HepG2 (cell line): ENCODE results near the gene ACAP3. TPM values are rescaled to one million over a fixed set of nuclear protein-coding genes. Genes with fewer than 3 reads are reported as not detected.
A peak's percentile ranks its signal among the peaks of the same experiment; 100 is the strongest.

ENCODE experiments used
- ATAC-seq: fragments of 200-7000 bp; cut with Tn5 transposase; 3 replicates; pipeline ENCODE4 v1.9.1; 2020; ENCODE audit warnings: mild to moderate bottlenecking, moderate library complexity
- BruUV-seq: library from RNA; stranded (reverse); fragments of 400-500 nt; replicated peaks from 2 replicates; lab custom pipeline; 2021; lab: Mats Ljungman, UMichigan
- CTCF ChIA-PET: fragments of 300-600 bp; formaldehyde crosslinking; extraction: SDS; loops from one replicate; lab custom pipeline; 2021; ENCODE audit warnings: low total read pairs, inconsistent platforms, low intra/inter-chr PET ratio; lab: Yijun Ruan, JAX
- POLR2A ChIA-PET: fragments of 350-600 bp; sonication (Branson Sonifier 250); formaldehyde crosslinking; loops from one replicate; lab custom pipeline; 2020; ENCODE audit warnings: antibody characterized with exemption, inconsistent platforms; lab: Yijun Ruan, JAX
- DNase-seq: peaks from one replicate; pipeline ENCODE4 v3.0.0-alpha.2; 2015; ENCODE audit warnings: low spot score
- FAIRE-seq: peaks from 3 replicates; lab custom pipeline; 2011; peaks lifted over from hg19 to GRCh38; lab: Jason Lieb, UNC
- H2AFZ ChIP-seq: one replicate; pipeline ENCODE4 v1.6.1; 2011; ENCODE audit warnings: low read length, inconsistent platforms
- H3K27ac ChIP-seq: fragments of 300-600 bp; 3 replicates; pipeline ENCODE4 v1.8.0; 2011; ENCODE audit warnings: mixed run types, mild to moderate bottlenecking, mixed read lengths, low read length, inconsistent platforms; ENCODE audit not compliant: insufficient read depth; ENCODE audit errors: extremely low read length
- H3K27me3 ChIP-seq, 2 experiments: fragments of 200-600 bp in 1 of 2; 2 replicates in 1 of 2; 3 replicates in 1 of 2; pipeline versions ENCODE4 v1.6.0 to v1.8.0; 2011; ENCODE audit warnings: low read length in 2 of 2, mild to moderate bottlenecking in 2 of 2, moderate library complexity in 2 of 2, inconsistent platforms in 1 of 2; ENCODE audit not compliant: insufficient read depth in 2 of 2, control insufficient read depth in 1 of 2
- H3K36me3 ChIP-seq, 2 experiments: fragments of 200-600 bp in 1 of 2; replicated peaks in 1 of 2; 2 replicates in 1 of 2; 3 replicates in 1 of 2; pipeline versions ENCODE4 v1.5.1 to v1.8.0; 2011; ENCODE audit warnings: low read length in 2 of 2, inconsistent platforms in 1 of 2; ENCODE audit not compliant: insufficient read depth in 2 of 2, control insufficient read depth in 1 of 2
- H3K4me1 ChIP-seq: 2 replicates; pipeline ENCODE4 v1.5.1; 2012; ENCODE audit warnings: low read length, inconsistent platforms; ENCODE audit not compliant: insufficient read depth
- H3K4me2 ChIP-seq: 2 replicates; pipeline ENCODE4 v1.6.0; 2011; ENCODE audit warnings: low read depth, low read length, inconsistent platforms
- H3K4me3 ChIP-seq, 3 experiments: fragments of 200-600 bp in 1 of 3; sonication (generic), shearing (Covaris generic) in 1 of 3; replicated peaks in 1 of 3; 2 replicates each; pipeline ENCODE4 v1.5.1; 2011 to 2016; ENCODE audit warnings: low read length in 3 of 3, inconsistent platforms in 2 of 3, low read depth in 2 of 3, mild to moderate bottlenecking in 2 of 3, control low read depth in 1 of 3, mixed read lengths in 1 of 3; ENCODE audit not compliant: insufficient read depth in 1 of 3
- H3K79me2 ChIP-seq: one replicate; pipeline ENCODE4 v1.6.1; 2011; ENCODE audit warnings: low read length, inconsistent platforms; ENCODE audit not compliant: insufficient read depth
- H3K9ac ChIP-seq: 2 replicates; pipeline ENCODE4 v1.6.0; 2011; ENCODE audit warnings: mild to moderate bottlenecking, low read depth, low read length, inconsistent platforms; ENCODE audit not compliant: insufficient read depth
- H3K9me3 ChIP-seq: 2 replicates; pipeline ENCODE4 v1.5.1; 2012; ENCODE audit warnings: mild to moderate bottlenecking, low read length
- H4K20me1 ChIP-seq: 2 replicates; pipeline ENCODE4 v1.6.0; 2011; ENCODE audit warnings: inconsistent platforms, mild to moderate bottlenecking, low read length, moderate library complexity; ENCODE audit not compliant: insufficient read depth
- AGO1 ChIP-seq: fragments of 200-400 bp; formaldehyde crosslinking; IDR thresholded peaks from 2 replicates; pipeline ENCODE4 v1.6.1; 2017; ENCODE audit warnings: mild to moderate bottlenecking, low read depth, low read length, moderate library complexity; ENCODE audit not compliant: poor library complexity, severe bottlenecking
- AKAP8 ChIP-seq: sonication (generic); formaldehyde crosslinking; IDR thresholded peaks from 2 replicates; pipeline ENCODE4 v1.5.1; 2020; ENCODE audit warnings: mild to moderate bottlenecking, missing genetic modification reagents
- ASH2L ChIP-seq: fragments of 300-600, 200-600 bp; sonication (generic); IDR thresholded peaks from 2 replicates; pipeline ENCODE4 v1.7.0; 2017; ENCODE audit warnings: low read depth, mild to moderate bottlenecking, moderate library complexity, mixed read lengths, low read length; ENCODE audit not compliant: insufficient read length
- HNF4A ChIP-seq: sonication (generic); formaldehyde crosslinking; IDR thresholded peaks from 2 replicates; pipeline ENCODE4 v1.4.0; 2020; ENCODE audit warnings: missing genetic modification reagents
- HNRNPK ChIP-seq: fragments of 200-400 bp; formaldehyde crosslinking; IDR thresholded peaks from 2 replicates; pipeline ENCODE4 v1.6.1; 2018; ENCODE audit warnings: low read length, low read depth, moderate library complexity, mild to moderate bottlenecking; ENCODE audit not compliant: poor library complexity, severe bottlenecking
- HNRNPLL ChIP-seq: fragments of 200-400 bp; formaldehyde crosslinking; IDR thresholded peaks from 2 replicates; pipeline ENCODE4 v1.6.1; 2017; ENCODE audit warnings: mild to moderate bottlenecking, low read depth, low read length; ENCODE audit not compliant: poor library complexity, severe bottlenecking
- NFIC ChIP-seq: IDR thresholded peaks from 2 replicates; pipeline ENCODE4 v1.6.1; 2012; ENCODE audit warnings: mild to moderate bottlenecking, low read length, inconsistent platforms
- NONO ChIP-seq, 2 experiments: fragments of 450-650 bp in 1 of 2; sonication (generic) in 1 of 2; formaldehyde crosslinking in 1 of 2; IDR thresholded peaks in 1 of 2; conservative IDR thresholded peaks in 1 of 2; 2 replicates each; pipeline versions ENCODE4 v1.6.1 to v1.8.0; 2017 to 2022; ENCODE audit warnings: mild to moderate bottlenecking in 1 of 2, missing genetic modification reagents in 1 of 2, moderate library complexity in 1 of 2
- PCBP1 ChIP-seq: fragments of 200-400 bp; formaldehyde crosslinking; IDR thresholded peaks from 2 replicates; pipeline ENCODE4 v1.6.1; 2017; ENCODE audit warnings: mild to moderate bottlenecking, low read depth, low read length, borderline replicate concordance
- PLSCR1 ChIP-seq: sonication (generic); formaldehyde crosslinking; IDR thresholded peaks from 2 replicates; pipeline ENCODE4 v1.5.0; 2020; ENCODE audit warnings: missing genetic modification reagents, mild to moderate bottlenecking, borderline replicate concordance
- ZFP91 ChIP-seq: sonication (generic); formaldehyde crosslinking; IDR thresholded peaks from 2 replicates; pipeline ENCODE4 v1.9.0; 2022; ENCODE audit warnings: missing genetic modification reagents, mild to moderate bottlenecking, borderline replicate concordance
- ZFY ChIP-seq: sonication (generic); formaldehyde crosslinking; IDR thresholded peaks from 2 replicates; pipeline ENCODE4 v1.4.0; 2020; ENCODE audit warnings: missing genetic modification reagents
- ZMYM2 ChIP-seq: sonication (generic); formaldehyde crosslinking; IDR thresholded peaks from 2 replicates; pipeline ENCODE4 v1.8.0; 2022; ENCODE audit warnings: mild to moderate bottlenecking, missing genetic modification reagents
- ZNF263 ChIP-seq: sonication (generic); formaldehyde crosslinking; IDR thresholded peaks from 2 replicates; pipeline ENCODE4 v1.4.0; 2020; ENCODE audit warnings: missing genetic modification reagents
- ZNF501 ChIP-seq: sonication (generic); formaldehyde crosslinking; IDR thresholded peaks from 2 replicates; pipeline ENCODE4 v1.5.1; 2020; ENCODE audit warnings: mild to moderate bottlenecking, moderate library complexity, missing genetic modification reagents
- ZNF687 ChIP-seq: sonication (generic); formaldehyde crosslinking; IDR thresholded peaks from 2 replicates; pipeline ENCODE4 v1.5.1; 2020; ENCODE audit warnings: mild to moderate bottlenecking, missing genetic modification reagents, moderate library complexity
- ZNF792 ChIP-seq: IDR thresholded peaks from 2 replicates; pipeline ENCODE4 v1.6.1; 2016
- WGBS: methylation state at CpG from one replicate; pipeline ENCODE4 v1.1.6; 2017; ENCODE audit warnings: low lambda C conversion rate; 5-methylcytosine and 5-hydroxymethylcytosine counted together
- in situ Hi-C: cut with HindIII; loops from 2 replicates; pipeline ENCODE4 v1.10.0; 2017; ENCODE audit warnings: low pct_unique_long_range_greater_than_20kb; ENCODE audit not compliant: extremely low pct_ligation_motif_present
- intact Hi-C: fragments of 100-400 bp; cut with micrococcal nuclease; formaldehyde crosslinking; loops from one replicate; pipeline ENCODE4 v1.10.0; 2022; ENCODE audit not compliant: unreplicated experiment
- polyA plus RNA-seq, 8 experiments: library from polyadenylated mRNA; depleted of rRNA in 3 of 8; stranded (reverse) in 7 of 8; unstranded in 1 of 8; fragments of >200 nt; fragmentation: Illumina TruSeq in 4 of 8; extraction: Trizol in 4 of 8; gene quantifications; 2 replicates each; pipeline versions ENCODE4 v1.2.1 to v1.2.3, GENCODE V29; 2011 to 2016; ENCODE audit warnings: low read depth in 4 of 8, missing spikeins in 1 of 8, mixed read lengths in 1 of 8; ENCODE audit not compliant: insufficient read depth in 1 of 8
- total RNA-seq, 5 experiments: library from RNA; depleted of rRNA; stranded (reverse); fragments of >200 nt; fragmentation: Illumina TruSeq; extraction: Trizol; gene quantifications; 2 replicates each; pipeline ENCODE4 v1.2.3, GENCODE V29; 2016; ENCODE audit warnings: low read depth in 1 of 5

ACAP3 gene
- total and polyA plus RNA-seq, 2 of the 13 experiments (the other 11 are each of a cell fraction or from before 2014, with no cell fraction given) = 29.4 to 50.8 TPM

GRCh38 chr1:1244192-1244811 is 63.4 kb downstream of the ACAP3 start:
- Histone ChIP-seq H3K4me2 (peak overlapping the region; percentile 67), H3K9ac (no peak overlapping the region), H3K9me3 (no peaks in the 10 kb centered on the region), H3K4me1 (peaks cover 27% of the 10 kb centered on the region), H3K4me3 (peak overlapping the region in 2 of 3 experiments; percentile 15 to 52; a peak in 2 of 6 replicates), H3K36me3 (no peaks in the 10 kb centered on the region), H4K20me1 (no peaks in the 10 kb centered on the region), H3K27me3 (no peaks in the 10 kb centered on the region), H2AFZ (no peak overlapping the region), H3K79me2 (no peaks in the 10 kb centered on the region), H3K27ac (no peak overlapping the region)
- FAIRE-seq (no peak), DNase-seq (no peak), ATAC-seq (peak; percentile 1; the same call in 2 of the 3 replicates)
- ChIA-PET CTCF (no interaction called here), POLR2A (no interaction called here)
- intact Hi-C loops (no loop called here), in situ Hi-C loops (no loop called here)
- no TSS peak for BruUV-seq
- WGBS = 8% methylated on average over 12 of the region's 30 CpGs
- peak; percentile 68; the same call in 1 of the 2 replicates for TF ChIP-seq ZNF501 (CRISPR knock-in tag)
- peak; percentile 17 for TF ChIP-seq HNRNPLL
- peak; percentile 40; the same call in 1 of the 2 replicates for TF ChIP-seq ZMYM2 (CRISPR knock-in tag)
- TF ChIP-seq NONO (IDR thresholded peaks at IDR 0.05) = no peak
- 0 out of 2 replicates have a peak, but pooled peaks have one; percentile 3 for TF ChIP-seq NONO (CRISPR knock-in tag; conservative IDR thresholded peaks at IDR 0.05)
- no peak for TF ChIP-seq ASH2L
- TF ChIP-seq AGO1 = peak; percentile 67
- peak; percentile 96 for TF ChIP-seq PCBP1
- TF ChIP-seq HNF4A (CRISPR knock-in tag) = 0 out of 2 replicates have a peak, but pooled peaks have one; percentile 21
- no peak for TF ChIP-seq NFIC
- TF ChIP-seq ZNF263 (CRISPR knock-in tag) = peak; percentile 88
- peak; percentile 20; the same call in 1 of the 2 replicates for TF ChIP-seq ZFY (CRISPR knock-in tag)
- TF ChIP-seq ZNF687 (CRISPR knock-in tag) = peak; percentile 59
- peak; percentile 73; the same call in 1 of the 2 replicates for TF ChIP-seq AKAP8
- TF ChIP-seq HNRNPK = peak; percentile 90
- TF ChIP-seq PLSCR1 = no peak
- peak; percentile 15; the same call in 1 of the 2 replicates for TF ChIP-seq ZFP91 (CRISPR knock-in tag)
- TF ChIP-seq ZNF792 = no peak
